SKM-1 treated with dmso at 0.1 percent for 144 hours (cell line): ENCODE measurements around the gene DGKA.
A peak's percentile ranks its signal among the peaks of the same experiment; 100 is the strongest.
"Not testable (repeated sequence)": the region's sequence is repeated elsewhere in the genome, so short reads cannot be mapped to it uniquely, and the experiment has no call there.

Experiments used
- DNase-seq: peaks from one replicate; lab custom pipeline; 2025; ENCODE audit not compliant: unreplicated experiment; lab: John Stamatoyannopoulos, UW

Gene DGKA

DNA sequence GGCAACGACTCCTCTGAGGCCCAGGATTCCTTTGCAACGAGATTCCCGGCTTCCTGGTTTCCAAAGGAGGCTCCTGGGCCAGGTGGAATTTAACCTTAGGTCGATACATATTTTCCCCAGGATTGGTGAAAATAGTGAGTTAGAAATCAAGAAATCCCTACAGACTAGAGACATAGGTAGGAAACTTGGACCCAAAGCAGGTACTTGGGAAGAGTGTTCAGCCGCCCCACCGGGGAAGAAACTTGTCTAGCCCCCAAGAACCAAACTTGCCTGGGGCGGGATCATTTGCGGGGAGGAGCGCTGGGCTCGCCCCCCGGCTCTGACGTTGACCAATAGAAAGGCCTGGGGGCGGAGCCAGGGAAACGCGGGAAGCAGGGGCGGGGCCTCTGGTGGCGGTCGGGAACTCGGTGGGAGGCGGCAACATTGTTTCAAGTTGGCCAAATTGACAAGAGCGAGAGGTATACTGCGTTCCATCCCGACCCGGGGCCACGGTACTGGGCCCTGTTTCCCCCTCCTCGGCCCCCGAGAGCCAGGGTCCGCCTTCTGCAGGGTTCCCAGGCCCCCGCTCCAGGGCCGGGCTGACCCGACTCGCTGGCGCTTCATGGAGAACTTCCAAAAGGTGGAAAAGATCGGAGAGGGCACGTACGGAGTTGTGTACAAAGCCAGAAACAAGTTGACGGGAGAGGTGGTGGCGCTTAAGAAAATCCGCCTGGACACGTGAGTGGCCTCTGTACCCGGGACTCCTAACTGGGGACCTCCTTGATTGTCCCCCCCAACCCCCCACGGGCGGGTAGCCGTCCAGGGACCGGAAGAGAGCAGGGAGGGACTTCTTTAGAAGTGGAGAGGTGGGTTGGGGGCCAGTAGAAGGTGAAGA is 35.7 kb downstream of the DGKA start, which contains the start of gene CDK2:
TSS of gene CDK2 (plus strand) at position 423 of the 874 bp plus-strand sequence. CDS start at position 602, 179 bp downstream.
- peak; percentile 54 for DNase-seq

DNA sequence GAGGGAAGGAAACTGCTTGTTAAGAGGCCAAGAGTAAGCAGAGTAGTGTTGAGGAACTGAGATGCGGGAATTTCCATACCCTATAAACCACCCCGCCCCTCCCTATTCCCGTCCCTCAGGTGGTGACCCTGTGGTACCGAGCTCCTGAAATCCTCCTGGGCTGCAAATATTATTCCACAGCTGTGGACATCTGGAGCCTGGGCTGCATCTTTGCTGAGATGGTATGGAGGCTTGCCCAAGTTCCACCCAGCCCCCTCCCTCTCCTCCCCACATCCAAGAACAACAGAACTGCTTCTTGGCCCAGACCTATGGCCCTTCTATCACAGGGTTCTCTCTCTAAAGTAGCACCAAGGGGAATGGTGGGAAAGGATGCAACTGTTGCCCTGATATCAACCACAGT is 38.4 kb downstream of the DGKA start:
- no peak for DNase-seq

DNA sequence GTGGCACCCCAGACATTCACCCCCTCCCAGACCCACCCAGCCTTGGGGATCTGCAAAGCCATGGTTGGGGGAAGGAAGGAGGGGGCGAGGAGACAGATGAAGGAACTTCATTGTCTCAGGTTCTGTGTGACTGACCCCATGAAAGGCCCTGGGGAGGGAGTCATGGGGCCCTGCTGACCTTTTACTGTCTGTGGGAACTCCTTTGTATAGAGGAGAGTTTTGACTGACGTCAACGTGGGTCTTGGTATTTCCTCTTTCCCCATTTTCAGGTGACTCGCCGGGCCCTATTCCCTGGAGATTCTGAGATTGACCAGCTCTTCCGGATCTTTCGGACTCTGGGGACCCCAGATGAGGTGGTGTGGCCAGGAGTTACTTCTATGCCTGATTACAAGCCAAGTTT is 39.8 kb downstream of the DGKA start:
- no peak for DNase-seq

DNA sequence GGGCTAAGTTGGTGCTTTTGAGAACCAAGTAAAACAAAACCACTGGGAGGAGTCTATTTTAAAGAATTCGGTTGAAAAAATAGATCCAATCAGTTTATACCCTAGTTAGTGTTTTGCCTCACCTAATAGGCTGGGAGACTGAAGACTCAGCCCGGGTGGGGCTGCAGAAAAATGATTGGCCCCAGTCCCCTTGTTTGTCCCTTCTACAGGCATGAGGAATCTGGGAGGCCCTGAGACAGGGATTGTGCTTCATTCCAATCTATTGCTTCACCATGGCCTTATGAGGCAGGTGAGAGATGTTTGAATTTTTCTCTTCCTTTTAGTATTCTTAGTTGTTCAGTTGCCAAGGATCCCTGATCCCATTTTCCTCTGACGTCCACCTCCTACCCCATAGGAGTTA is 41.1 kb downstream of the DGKA start:
- DNase-seq, result no peak

DNA sequence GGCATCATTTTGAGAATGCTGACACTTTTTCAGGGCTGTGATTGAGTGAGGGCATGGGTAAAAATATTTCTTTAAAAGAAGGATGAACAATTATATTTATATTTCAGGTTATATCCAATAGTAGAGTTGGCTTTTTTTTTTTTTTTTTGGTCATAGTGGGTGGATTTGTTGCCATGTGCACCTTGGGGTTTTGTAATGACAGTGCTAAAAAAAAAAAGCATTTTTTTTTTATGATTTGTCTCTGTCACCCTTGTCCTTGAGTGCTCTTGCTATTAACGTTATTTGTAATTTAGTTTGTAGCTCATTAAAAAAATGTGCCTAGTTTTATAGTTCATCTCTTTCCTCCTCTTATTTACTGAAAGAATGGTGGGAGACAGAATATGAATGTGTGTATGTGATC is 41.5 kb downstream of the DGKA start:
- no peak for DNase-seq

DNA sequence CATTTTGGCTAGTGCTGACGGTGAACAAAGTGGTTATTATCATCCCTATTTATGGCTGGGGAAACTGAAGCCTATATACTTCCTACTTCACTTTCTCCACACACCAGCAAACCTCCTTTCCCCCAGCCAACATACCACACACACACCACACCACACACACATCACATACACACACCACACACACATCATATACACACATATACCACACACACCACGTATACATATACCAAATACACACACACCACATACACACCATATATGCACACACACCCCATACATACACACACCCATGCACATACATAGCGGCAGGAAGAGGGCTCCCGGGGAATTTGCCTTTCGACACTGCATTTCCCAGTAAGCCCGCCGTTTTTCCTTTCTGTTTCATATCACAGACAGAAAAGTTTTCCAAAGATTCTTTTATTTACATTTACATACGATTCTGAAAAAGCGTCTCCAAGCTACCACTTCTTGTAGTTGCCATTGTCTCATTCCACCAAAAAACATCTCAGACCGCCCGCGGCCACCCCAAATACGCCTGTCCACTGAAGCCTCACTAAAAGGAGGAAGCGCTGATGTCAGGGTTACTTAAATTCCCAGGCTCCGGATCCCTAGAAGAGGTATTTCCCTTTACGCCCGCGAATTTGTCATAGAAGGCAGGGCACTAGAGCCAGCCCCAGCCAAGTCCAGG is 42.1 kb downstream of the DGKA start:
- DNase-seq, result no peak

DNA sequence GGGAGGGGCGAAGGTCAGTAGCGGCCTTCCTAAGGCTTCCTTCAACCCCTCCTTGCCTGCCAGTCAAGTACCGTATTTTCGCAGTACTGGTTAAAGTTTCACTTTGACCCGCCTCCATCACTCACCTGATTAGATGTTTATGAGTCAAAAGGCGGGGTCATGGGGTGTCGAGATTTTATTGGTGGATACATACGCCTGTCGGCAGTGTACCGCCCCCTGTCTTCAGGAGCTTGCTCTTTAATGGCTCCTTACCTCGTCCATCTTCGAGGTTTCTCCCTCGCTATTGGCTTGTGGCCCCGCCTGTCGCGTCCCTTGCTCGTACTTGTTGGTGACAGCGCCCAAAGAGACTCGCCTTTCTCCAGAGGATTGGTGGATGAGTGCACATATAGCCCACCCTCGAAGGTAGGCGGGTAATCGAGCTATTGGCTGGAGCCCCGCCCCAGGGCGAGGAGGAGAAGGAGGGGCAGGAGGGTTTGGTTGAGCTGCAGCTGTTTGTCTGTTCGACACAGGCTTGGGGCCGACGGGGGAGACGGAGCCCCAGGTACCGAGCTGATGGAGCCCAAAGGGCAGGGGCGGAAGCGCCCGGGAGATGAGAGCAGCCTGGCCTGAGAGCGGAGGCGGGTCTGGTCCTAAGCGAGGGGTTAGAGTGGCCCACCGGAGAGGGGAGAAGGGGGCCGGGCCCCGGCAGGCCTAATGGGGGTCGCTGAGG is 42.8 kb downstream of the DGKA start, which contains the start of gene RAB5B:
TSS of gene RAB5B (plus strand) at position 480 of the 709 bp plus-strand sequence. CDS start 12,883 bp downstream, outside the sequence.
- peak; percentile 96 for DNase-seq

DNA sequence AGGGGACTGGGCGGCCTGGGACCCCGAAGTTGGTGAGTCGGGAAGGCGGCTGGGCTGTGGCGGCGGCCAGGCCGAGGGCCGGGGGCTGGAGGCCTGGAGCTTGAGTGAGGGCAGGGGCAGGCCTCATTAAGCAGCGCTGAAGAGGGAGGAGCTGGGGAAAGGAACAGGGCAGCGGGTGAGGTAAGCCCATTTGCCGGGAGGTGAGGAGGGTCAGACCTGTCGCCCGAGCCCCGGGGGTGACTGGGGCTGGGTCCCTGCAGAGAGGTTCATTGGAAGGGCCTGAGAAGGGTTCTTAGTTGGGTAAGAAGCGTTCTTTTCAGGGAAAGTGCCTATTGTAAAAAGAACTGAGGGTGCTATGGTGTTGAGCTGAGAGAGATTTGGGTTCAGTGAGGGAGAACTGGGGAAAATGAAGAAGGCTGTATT is 43.4 kb downstream of the DGKA start:
- DNase-seq, result no peak

DNA sequence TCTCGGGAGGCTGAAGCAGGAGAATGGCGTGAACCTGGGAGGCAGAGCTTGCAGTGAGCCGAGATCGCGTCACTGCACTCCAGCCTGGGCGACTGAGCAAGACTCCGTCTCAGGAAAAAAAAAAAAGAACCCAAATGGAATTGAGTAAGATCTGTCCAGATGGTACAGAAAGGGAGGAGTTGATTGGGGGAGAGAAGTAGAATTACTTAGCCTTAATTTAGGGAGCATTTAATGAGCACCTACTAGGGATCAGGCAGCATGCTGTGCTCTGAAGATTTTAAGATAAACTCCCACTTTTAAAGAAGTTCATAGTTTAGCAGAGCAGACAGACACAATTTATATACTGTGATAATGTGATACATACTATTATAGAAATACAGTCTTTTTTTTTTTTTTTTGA is 47.4 kb downstream of the DGKA start:
- no peak for DNase-seq

DNA sequence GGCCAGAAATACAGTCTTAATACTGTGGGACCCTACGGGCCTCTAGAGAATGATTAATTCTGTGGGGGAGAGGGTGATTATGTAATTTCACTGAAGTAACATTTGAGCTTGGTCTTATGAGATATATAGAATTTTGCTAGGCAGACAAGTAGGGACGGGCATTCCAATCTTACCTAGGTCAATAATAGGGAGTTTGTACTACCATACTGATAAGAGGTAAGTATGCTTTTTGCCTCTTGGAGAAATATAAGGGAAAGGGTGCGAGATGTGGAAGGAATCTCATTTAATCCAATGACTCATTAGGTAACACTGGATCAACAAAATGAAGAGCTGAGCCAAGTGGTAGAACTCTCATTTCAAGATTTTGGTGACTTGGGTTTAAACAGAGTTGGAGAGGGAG is 48.1 kb downstream of the DGKA start:
- DNase-seq, result no peak

DNA sequence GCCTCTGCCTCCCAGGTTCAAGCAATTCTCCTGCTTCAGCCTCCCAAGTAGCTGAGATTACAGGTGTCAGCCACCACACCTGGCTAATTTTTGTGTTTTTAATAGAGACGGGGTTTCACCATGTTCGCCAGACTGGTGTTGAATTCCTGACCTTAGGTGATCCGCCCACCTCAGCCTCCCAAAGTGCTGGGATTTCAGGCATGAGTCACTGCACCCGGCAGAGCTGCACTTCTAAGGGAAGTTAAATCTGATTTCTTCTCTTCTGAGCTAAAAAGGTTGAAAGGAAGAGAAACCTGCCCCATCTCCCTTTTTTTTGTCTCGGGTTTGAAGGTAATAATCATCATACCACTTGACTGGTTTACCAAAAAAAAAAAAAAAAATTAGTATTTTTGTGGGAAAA is 50.9 kb downstream of the DGKA start:
- DNase-seq, result not testable (repeated sequence)

DNA sequence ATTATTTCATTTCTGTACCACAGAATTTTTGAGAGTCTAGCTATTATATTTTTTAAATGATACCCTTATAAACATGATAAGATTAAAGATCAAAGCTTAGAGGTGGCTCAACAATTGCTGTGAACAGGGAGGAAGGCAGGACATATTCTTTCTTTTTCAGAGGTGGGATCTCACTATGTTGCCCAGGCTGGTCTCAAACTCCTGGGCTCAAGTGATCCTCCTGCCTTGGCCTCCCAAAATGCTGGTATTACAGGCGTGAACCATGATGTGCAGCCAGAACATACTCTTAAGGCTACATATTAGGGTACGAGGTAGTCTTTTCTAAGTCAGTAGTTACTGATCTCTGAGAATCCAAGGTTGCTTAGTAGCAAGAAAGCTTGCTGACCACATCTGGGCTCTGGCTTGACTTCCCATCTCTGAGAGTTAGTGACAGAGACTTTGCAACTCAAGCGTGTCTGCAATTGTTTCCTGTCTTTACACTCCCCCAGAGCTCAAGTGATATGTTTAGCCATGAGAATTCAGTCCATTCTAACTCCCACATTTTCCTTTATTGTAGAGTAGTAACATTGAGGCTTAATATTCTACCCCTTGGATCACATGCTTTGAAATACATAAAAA is 51.5 kb downstream of the DGKA start:
- DNase-seq, result no peak

DNA sequence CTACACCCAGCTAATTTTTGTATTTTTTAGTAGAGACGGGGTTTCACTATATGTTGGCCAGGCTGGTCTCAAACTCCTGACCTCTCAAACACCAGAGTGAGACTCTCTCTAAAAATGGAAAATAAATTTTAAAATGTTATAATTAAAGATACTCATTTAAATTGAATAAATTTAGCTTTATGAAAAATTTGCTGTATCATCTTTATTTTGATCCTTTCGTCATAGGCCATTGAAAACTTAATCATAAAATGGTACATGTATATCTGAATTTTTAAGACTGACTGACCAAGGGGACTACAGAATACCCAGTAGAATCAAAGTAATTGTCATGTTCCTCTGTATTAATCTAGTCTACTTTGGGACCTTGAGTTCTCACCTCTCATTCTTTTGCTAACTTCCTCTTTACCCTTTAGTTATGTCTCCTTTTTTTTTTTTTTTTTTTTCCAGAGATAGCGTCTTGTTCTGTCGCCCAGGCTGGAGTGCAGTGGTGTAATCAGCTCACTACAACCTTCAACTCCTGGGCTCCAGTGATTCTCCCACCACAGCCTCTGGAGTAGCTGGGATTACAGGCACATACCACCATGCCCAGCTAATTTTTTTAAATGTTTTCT is 52.4 kb downstream of the DGKA start:
- DNase-seq, result peak; percentile 31

DNA sequence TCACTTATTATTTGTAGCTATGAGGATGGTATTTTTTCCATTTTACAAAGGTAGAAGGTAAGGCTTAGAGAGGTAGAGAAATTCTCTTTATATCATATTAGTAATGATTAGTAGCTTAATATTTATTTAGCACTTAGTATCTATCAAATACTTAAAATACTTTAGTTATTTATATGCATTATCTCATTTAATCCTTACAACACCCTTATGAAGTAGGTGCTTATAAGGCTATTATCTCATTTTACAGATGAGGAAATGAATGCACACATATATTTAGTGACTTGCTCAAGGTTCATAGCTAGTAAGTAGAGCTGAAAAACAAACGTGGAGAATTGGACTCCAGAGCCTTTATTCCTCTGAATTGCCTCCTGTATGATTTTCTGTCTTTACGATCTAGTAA is 53.9 kb downstream of the DGKA start:
- no peak for DNase-seq

DNA sequence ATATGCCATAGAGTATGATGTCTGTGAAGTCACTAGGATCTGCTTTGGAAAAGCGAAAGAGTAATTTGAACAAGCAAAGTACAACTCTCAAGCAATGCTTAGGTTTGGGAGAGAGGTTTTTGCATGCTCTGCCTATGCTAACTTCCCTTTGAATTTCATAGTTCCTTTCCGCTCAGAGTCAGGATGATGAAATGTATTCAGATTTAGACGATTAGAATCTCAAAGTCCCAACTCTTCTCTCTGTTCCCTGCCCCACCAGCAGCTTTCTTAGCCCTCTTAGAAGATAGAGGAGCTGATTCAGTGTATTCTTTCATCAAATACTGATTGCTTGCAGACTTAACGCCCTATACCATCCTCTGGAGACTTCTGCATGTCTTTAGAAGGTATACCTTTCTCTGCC is 54.4 kb downstream of the DGKA start:
- no peak for DNase-seq

DNA sequence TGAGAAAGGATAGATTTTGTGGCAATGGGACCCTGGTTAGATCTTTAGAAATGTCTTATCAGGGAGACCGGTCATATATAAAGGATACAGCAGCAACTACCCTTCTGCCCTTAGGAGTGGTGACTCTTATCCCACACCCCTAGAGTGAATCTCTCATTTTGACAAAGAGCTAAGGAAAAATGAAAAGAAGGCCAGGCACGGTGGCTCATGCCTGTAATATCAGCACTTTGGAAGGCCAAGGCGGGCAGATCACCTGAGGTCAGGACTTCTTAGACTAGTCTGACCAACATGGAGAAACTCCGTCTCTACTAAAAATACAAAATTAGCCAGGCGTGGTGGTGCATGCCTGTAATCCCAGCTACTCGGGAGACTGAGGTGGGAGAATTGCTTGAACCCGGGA is 55.0 kb downstream of the DGKA start:
- DNase-seq, result not testable (repeated sequence)

DNA sequence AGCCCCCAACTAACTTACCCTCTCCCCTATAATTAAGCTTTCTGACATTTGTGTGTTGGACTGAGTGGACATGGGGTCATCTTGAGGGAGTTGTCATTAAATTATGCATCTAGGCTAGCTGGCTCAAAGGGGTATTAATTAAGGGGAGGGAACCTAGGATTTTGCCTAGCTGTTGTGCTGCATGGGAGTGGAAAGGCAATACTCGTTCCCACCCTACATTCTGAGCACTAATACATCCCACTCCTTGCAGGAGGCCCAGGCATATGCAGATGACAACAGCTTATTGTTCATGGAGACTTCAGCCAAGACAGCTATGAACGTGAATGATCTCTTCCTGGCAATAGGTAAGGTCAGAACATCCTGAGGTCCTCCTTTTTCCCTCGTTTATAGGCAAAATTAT is 60.1 kb downstream of the DGKA start:
- DNase-seq, result no peak

DNA sequence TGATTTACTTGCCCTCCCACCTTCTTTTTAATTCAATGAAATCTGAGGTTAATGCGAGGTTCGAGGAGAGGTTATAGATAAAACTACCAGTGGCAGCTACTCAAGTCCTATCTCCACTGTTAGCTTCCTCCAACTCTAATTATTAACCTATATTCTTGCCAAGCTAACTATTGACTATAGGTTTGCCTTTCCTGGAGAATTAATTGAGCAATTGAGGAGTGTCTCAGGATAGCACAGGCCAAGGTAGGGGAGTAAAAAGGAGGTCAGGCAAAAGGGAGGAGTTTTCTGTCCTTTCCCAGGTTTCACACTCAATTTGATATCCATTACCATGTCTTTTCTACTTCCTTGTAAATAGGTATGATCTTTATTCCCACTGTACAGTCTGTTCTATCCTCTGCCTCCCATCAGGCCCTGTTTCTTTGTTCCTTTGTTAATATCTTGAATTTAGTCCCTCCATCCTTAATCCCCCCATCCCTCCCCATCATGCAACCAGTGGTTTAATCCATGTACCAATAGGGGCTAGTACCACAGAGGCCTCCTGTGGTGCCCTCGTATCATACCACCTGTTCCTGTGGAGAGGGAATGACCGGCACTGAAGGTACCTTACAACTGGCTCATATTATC is 62.4 kb downstream of the DGKA start:
- no peak for DNase-seq

DNA sequence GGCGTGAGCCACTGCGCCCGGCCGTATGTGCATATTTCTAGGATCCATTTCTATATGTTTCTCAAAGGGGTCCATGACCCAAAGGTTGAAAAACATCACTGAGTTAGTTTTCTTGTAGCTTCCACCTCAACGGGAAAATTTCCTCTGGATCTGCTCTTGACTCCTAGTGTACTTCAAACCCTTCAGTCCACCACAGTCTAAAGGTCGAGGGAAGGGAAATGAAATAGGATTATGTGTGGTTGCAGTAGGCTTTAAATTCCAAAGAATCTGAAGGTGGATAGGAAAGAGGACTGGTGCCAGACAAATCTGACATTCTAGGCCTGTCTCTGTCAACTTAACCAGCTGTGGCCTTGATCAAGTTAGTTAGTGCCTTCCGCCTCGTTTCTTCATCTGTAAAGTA is 64.4 kb downstream of the DGKA start:
- DNase-seq, result no peak

DNA sequence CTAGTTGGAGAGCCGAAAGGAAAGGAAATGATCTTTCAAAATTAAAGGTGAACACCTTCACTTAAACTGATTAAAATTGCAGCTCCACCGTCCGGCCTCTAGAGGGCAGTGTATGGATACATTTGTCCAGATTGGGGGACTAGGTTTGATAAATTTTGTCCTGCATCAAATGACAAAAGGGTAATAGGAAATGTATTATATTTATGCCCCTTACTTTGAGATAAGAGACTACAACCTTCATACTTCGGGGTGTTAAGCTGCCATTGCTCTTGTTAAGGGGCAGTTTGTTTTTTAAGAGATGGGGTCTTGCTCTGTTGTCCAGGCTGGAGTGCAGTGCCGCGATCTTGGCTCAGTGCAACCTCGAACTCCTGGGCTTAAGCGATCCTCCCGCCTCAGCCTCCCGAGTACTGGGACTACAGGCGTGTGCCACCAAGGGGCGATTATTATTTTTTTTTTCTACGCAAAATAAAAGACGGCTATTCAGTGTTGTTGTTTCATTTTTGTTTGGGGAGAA is 65.3 kb downstream of the DGKA start:
- DNase-seq, result no peak
